Nucleus accumbens (tissue), 56 donors: Measurements from ENCODE around the gene SLC9A9.
"Not testable (repeated sequence)": the region's sequence is repeated elsewhere in the genome, so short reads cannot be mapped to it uniquely, and the experiment has no call there.

Experiments used
- DNase-seq, 56 donors: peaks; one replicate each; lab custom pipeline; 2025; lab: John Stamatoyannopoulos, UW

The SLC9A9 gene

GRCh38 chr3:143699424-143699823 is 148.8 kb downstream of the SLC9A9 start:
- peak in 2 of 56 donors; percentile 5 to 8 for DNase-seq

- DNase-seq = no peak
These were observed 149.5 kb downstream of the SLC9A9 start for GRCh38 chr3:143698682-143699303.

GRCh38 chr3:143697975-143698374 is 150.3 kb downstream of the SLC9A9 start:
- DNase-seq = no peak

GRCh38 chr3:143695333-143695732 is 152.9 kb downstream of the SLC9A9 start:
- DNase-seq = not testable (repeated sequence)

- no peak for DNase-seq
These were observed 154.8 kb downstream of the SLC9A9 start for GRCh38 chr3:143693506-143693905.

GRCh38 chr3:143686638-143687197 is 161.6 kb downstream of the SLC9A9 start:
- no peak for DNase-seq

GRCh38 chr3:143685491-143685890 is 162.8 kb downstream of the SLC9A9 start:
- no peak for DNase-seq

- no peak for DNase-seq
These were observed 170.8 kb downstream of the SLC9A9 start for GRCh38 chr3:143677430-143677829.

- no peak for DNase-seq
These were observed 171.5 kb downstream of the SLC9A9 start for GRCh38 chr3:143676747-143677146.

GRCh38 chr3:143676021-143676420 is 172.2 kb downstream of the SLC9A9 start:
- DNase-seq = no peak

GRCh38 chr3:143674100-143674968 is 173.9 kb downstream of the SLC9A9 start:
- peak in 50 of 56 donors; percentile 2 to 82 (median 36) for DNase-seq

- peak in 14 of 56 donors; percentile 1 to 39 (median 12) for DNase-seq
These were observed 175.7 kb downstream of the SLC9A9 start for GRCh38 chr3:143672396-143673165.

GRCh38 chr3:143671626-143672025 is 176.6 kb downstream of the SLC9A9 start:
- DNase-seq = no peak

GRCh38 chr3:143668924-143669790 is 179.1 kb downstream of the SLC9A9 start:
- no peak for DNase-seq

- no peak for DNase-seq
These were observed 179.9 kb downstream of the SLC9A9 start for GRCh38 chr3:143668385-143668784.

- no peak for DNase-seq
These were observed 186.6 kb downstream of the SLC9A9 start for GRCh38 chr3:143661677-143662076.

- DNase-seq = no peak
These were observed 189.4 kb downstream of the SLC9A9 start for GRCh38 chr3:143658861-143659260.

GRCh38 chr3:143658116-143658515 is 190.2 kb downstream of the SLC9A9 start:
- DNase-seq = no peak

GRCh38 chr3:143657391-143657790 is 190.9 kb downstream of the SLC9A9 start:
- DNase-seq = no peak

GRCh38 chr3:143654906-143655305 is 193.4 kb downstream of the SLC9A9 start:
- DNase-seq = peak in 10 of 56 donors; percentile 6 to 48 (median 18)
